Measurements from ENCODE around the gene BMPER. TPM values are rescaled to one million over a fixed set of nuclear protein-coding genes. Genes with fewer than 3 reads are reported as not detected.

The BMPER gene
- total RNA-seq, 1 donor from 2014 or later = 10.2 TPM

DNA sequence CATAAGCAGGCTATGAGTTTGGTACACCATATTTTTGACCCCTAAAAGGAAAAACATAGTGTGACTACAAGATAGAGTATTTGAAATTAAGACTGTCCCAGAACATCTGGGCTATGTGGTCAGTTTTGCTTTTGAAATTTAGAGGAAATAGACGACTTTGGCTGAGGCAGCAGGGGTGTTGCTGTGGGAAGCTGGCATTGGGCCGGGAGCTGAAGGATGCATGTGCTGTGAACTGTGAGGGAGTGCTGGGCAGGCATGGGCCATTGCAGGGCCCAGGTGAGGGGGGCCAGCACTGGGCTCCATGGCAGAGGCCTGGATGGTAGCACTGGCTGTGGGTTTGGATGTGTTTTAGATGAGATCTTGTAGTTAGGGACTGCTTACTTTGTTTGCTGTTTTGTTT lies 168.3 kb downstream of the BMPER start:
- Mint-ChIP-seq H3K9me3 (no peaks in the 10 kb centered on the region), H3K36me3 (no peaks in the 10 kb centered on the region), H3K27ac (no peak overlapping the region), H3K4me1 (ENCODE audit: unreplicated experiment) (peaks cover 14% of the 10 kb centered on the region), H3K4me3 (no peak overlapping the region), H3K27me3 (no peaks in the 10 kb centered on the region)
- TF ChIP-seq CTCF (conservative IDR thresholded peaks at IDR 0.05) = no peak
- DNase-seq (ENCODE audit: extremely low spot score, unreplicated experiment) = no peak

DNA sequence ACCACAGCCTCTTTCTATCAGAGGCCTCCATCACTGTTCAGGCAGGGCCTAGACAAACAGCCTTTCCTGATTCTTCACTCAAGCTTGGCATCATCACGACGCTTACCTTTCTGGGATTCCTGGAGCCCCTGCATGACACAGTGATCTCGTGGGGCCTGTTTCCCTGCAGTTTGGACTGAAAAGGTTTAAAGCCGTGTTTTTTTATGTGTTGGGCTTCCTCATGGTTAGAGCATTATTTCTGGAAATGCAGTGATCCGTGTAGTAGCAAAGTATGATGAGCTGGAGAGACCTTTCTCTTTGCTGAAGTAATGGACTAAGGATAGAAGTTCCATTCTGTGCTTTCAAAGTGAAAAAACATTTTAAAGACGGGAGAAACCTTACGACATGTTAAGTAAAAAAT lies 169.1 kb downstream of the BMPER start:
- peaks cover 1% of the 10 kb centered on the region for H3K36me3 Mint-ChIP-seq
- H3K4me1 Mint-ChIP-seq (ENCODE audit: unreplicated experiment) = peaks cover 11% of the 10 kb centered on the region
- no peaks in the 10 kb centered on the region for H3K27me3 Mint-ChIP-seq
- DNase-seq (ENCODE audit: extremely low spot score, unreplicated experiment) = no peak
- H3K9me3 Mint-ChIP-seq = no peaks in the 10 kb centered on the region
- H3K27ac Mint-ChIP-seq = no peak overlapping the region
- no peak overlapping the region for H3K4me3 Mint-ChIP-seq
- no peak for TF ChIP-seq CTCF (conservative IDR thresholded peaks at IDR 0.05)

GRCh38 chr7:34075523-34076370 lies 170.4 kb downstream of the BMPER start:
- Mint-ChIP-seq H3K36me3 (peaks cover 3% of the 10 kb centered on the region), H3K4me1 (ENCODE audit: unreplicated experiment) (no peaks in the 10 kb centered on the region), H3K27me3 (no peaks in the 10 kb centered on the region), H3K27ac (no peak overlapping the region), H3K9me3 (no peaks in the 10 kb centered on the region), H3K4me3 (no peak overlapping the region)
- TF ChIP-seq CTCF (conservative IDR thresholded peaks at IDR 0.05) = no peak
- no peak for DNase-seq (ENCODE audit: extremely low spot score, unreplicated experiment)

GRCh38 chr7:34077168-34077567 lies 171.8 kb downstream of the BMPER start:
- Mint-ChIP-seq H3K4me1 (ENCODE audit: unreplicated experiment) (no peaks in the 10 kb centered on the region), H3K27ac (no peak overlapping the region), H3K27me3 (no peaks in the 10 kb centered on the region), H3K36me3 (peaks cover 3% of the 10 kb centered on the region), H3K9me3 (no peaks in the 10 kb centered on the region), H3K4me3 (no peak overlapping the region)
- DNase-seq (ENCODE audit: extremely low spot score, unreplicated experiment) = no peak
- no peak for TF ChIP-seq CTCF (conservative IDR thresholded peaks at IDR 0.05)

GRCh38 chr7:34078864-34079263 lies 173.5 kb downstream of the BMPER start:
- TF ChIP-seq CTCF (conservative IDR thresholded peaks at IDR 0.05) = no peak
- Mint-ChIP-seq H3K36me3 (peaks cover 3% of the 10 kb centered on the region), H3K9me3 (no peaks in the 10 kb centered on the region), H3K4me3 (no peak overlapping the region), H3K27me3 (no peaks in the 10 kb centered on the region), H3K27ac (no peak overlapping the region), H3K4me1 (ENCODE audit: unreplicated experiment) (no peaks in the 10 kb centered on the region)
- no peak for DNase-seq (ENCODE audit: extremely low spot score, unreplicated experiment)
